GM12892 (cell line): Measurements from ENCODE around the gene FRMPD2.

ENCODE experiments used
- POLR2A ChIP-seq: IDR thresholded peaks from 2 replicates; pipeline ENCODE4 v1.6.1; 2011; ENCODE audit warnings: low read depth, low read length, control low read depth
- POLR2AphosphoS5 ChIP-seq: IDR thresholded peaks from 2 replicates; pipeline ENCODE4 v1.6.1; 2011; ENCODE audit warnings: low read depth, low read length, control low read depth
- TAF1 ChIP-seq: IDR thresholded peaks from 2 replicates; pipeline ENCODE4 v1.6.1; 2011; ENCODE audit warnings: low read depth, mild to moderate bottlenecking, control low read depth, low read length, borderline replicate concordance

- TF ChIP-seq POLR2A (no peak), POLR2AphosphoS5 (no peak), TAF1 (no peak)
Observed at GRCh38 chr10:48214716-48215485, 59.6 kb downstream of the FRMPD2 start.
